Esophagus muscularis mucosa (tissue), 4 donors: Measurements from ENCODE around the gene CHORDC1. TPM values are rescaled to one million over a fixed set of nuclear protein-coding genes. Genes with fewer than 3 reads are reported as not detected.
"Not testable (repeated sequence)": the region's sequence is repeated elsewhere in the genome, so short reads cannot be mapped to it uniquely, and the experiment has no call there.

Experiments used
- DNase-seq: peaks from one replicate; pipeline ENCODE4 v3.0.0-alpha.2; 2017; ENCODE audit errors: extremely low spot score
- H3K27ac ChIP-seq, 4 donors: fragments of 200-600 bp; sonication (generic); replicated peaks in 1 of 4; 1 replicate in 3 of 4; 2 replicates in 1 of 4; pipeline ENCODE4 v1.5.1; 2016 to 2019; ENCODE audit warnings: mild to moderate bottlenecking in 1 of 4
- H3K27me3 ChIP-seq, 4 donors: fragments of 200-600 bp; sonication (generic); one replicate each; pipeline versions ENCODE4 v1.5.1 to v1.6.0; 2016 to 2019
- H3K36me3 ChIP-seq, 4 donors: fragments of 200-600 bp; sonication (generic); one replicate each; pipeline ENCODE4 v1.5.1; 2016 to 2019
- H3K4me1 ChIP-seq, 4 donors: fragments of 200-600 bp; sonication (generic); one replicate each; pipeline ENCODE4 v1.5.1; 2016 to 2019
- H3K4me3 ChIP-seq, 4 donors: fragments of 200-600 bp; sonication (generic); 1 replicate in 2 of 4; 2 replicates in 2 of 4; pipeline ENCODE4 v1.5.1; 2016 to 2019; ENCODE audit warnings: mild to moderate bottlenecking in 4 of 4, moderate library complexity in 1 of 4
- H3K9me3 ChIP-seq, 4 donors: fragments of 200-600 bp; sonication (generic); 1 replicate in 3 of 4; 2 replicates in 1 of 4; pipeline ENCODE4 v1.5.1; 2016 to 2019
- CTCF ChIP-seq, 3 experiments: fragments of 200-600 bp in 2 of 3; fragments of 450-650 bp in 1 of 3; sonication (generic) in 2 of 3; IDR thresholded peaks; one replicate each; pipeline ENCODE4 v1.5.1; 2017 to 2019; ENCODE audit warnings: antibody characterized with exemption in 3 of 3, mild to moderate bottlenecking in 2 of 3, moderate library complexity in 1 of 3
- EP300 ChIP-seq: sonication (generic); formaldehyde crosslinking; IDR thresholded peaks from one replicate; pipeline ENCODE4 v1.6.1; 2017; ENCODE audit warnings: antibody characterized with exemption
- POLR2A ChIP-seq: fragments of 450-650 bp; IDR thresholded peaks from one replicate; pipeline ENCODE4 v1.6.1; 2017; ENCODE audit warnings: antibody characterized with exemption, moderate library complexity, mild to moderate bottlenecking, low read depth
- POLR2AphosphoS5 ChIP-seq, 2 donors: sonication (generic); formaldehyde crosslinking; IDR thresholded peaks; one replicate each; pipeline ENCODE4 v1.6.1; 2017; ENCODE audit warnings: antibody characterized with exemption in 2 of 2
- WGBS: methylation state at CpG from one replicate; pipeline ENCODE4 v1.1.5; 2018; 5-methylcytosine and 5-hydroxymethylcytosine counted together
- intact Hi-C: fragments of 100-400 bp; cut with DNase I; formaldehyde crosslinking; loops from one replicate; pipeline ENCODE4 v1.15.1; 2023
- total RNA-seq, 4 donors: library from RNA; depleted of rRNA; stranded (reverse); fragments of >200 nt; gene quantifications; one replicate each; pipeline versions ENCODE4 v1.1.0 to v1.2.1, GENCODE V29; 2016

Gene CHORDC1
- total RNA-seq, 4 donors from 2014 or later = 37.6 to 71.8 (median 45.4) TPM

GRCh38 chr11:90176069-90176468, 46.8 kb downstream of the CHORDC1 start:
- no peaks in the 10 kb centered on the region for H3K27me3 ChIP-seq
- DNase-seq = no peak
- intact Hi-C loops = no loop called here
- WGBS = 100% methylated on average over 1 of the region's 1 CpG
- no peak overlapping the region for H3K4me3 ChIP-seq
- H3K36me3 ChIP-seq = peaks cover 0 to 6% (median 0%) of the 10 kb centered on the region in 4 donors
- no peak overlapping the region for H3K27ac ChIP-seq
- no peaks in the 10 kb centered on the region for H3K9me3 ChIP-seq
- no peaks in the 10 kb centered on the region for H3K4me1 ChIP-seq
- TF ChIP-seq CTCF (IDR thresholded peaks at IDR 0.05) (no peak), POLR2A (no peak), EP300 (no peak), POLR2AphosphoS5 (IDR thresholded peaks at IDR 0.05) (no peak)

GRCh38 chr11:90171359-90171758, 51.5 kb downstream of the CHORDC1 start:
- TF ChIP-seq POLR2AphosphoS5 (IDR thresholded peaks at IDR 0.05) (no peak), CTCF (IDR thresholded peaks at IDR 0.05) (no peak), POLR2A (no peak), EP300 (no peak)
- Histone ChIP-seq H3K27ac (no peak overlapping the region), H3K4me1 (no peaks in the 10 kb centered on the region), H3K9me3 (no peaks in the 10 kb centered on the region), H3K4me3 (no peak overlapping the region), H3K27me3 (no peaks in the 10 kb centered on the region), H3K36me3 (peaks cover 0 to 9% (median 0%) of the 10 kb centered on the region in 4 donors)
- DNase-seq = no peak
- intact Hi-C loops = no loop called here

GRCh38 chr11:90168571-90168970, 54.3 kb downstream of the CHORDC1 start:
- Histone ChIP-seq H3K36me3 (peaks cover 0 to 3% (median 0%) of the 10 kb centered on the region in 4 donors), H3K27me3 (no peaks in the 10 kb centered on the region), H3K4me1 (no peaks in the 10 kb centered on the region), H3K27ac (no peak overlapping the region), H3K4me3 (no peak overlapping the region), H3K9me3 (no peaks in the 10 kb centered on the region)
- DNase-seq = no peak
- 93% methylated on average over 3 of the region's 3 CpGs for WGBS
- intact Hi-C loops = no loop called here
- TF ChIP-seq POLR2A (no peak), EP300 (no peak), CTCF (IDR thresholded peaks at IDR 0.05) (no peak), POLR2AphosphoS5 (IDR thresholded peaks at IDR 0.05) (no peak)

- DNase-seq, H3K27me3 ChIP-seq, H3K4me1 ChIP-seq, intact Hi-C loops, H3K36me3 ChIP-seq, H3K4me3 ChIP-seq, H3K9me3 ChIP-seq, H3K27ac ChIP-seq: not testable (repeated sequence)
- 91% methylated on average over 7 of the region's 8 CpGs for WGBS
These were observed 55.1 kb downstream of the CHORDC1 start for GRCh38 chr11:90167704-90168103.

- H3K36me3 ChIP-seq, intact Hi-C loops, DNase-seq, H3K4me3 ChIP-seq, H3K27ac ChIP-seq, H3K9me3 ChIP-seq, H3K4me1 ChIP-seq, H3K27me3 ChIP-seq: not testable (repeated sequence)
- 94% methylated on average over 27 of the region's 49 CpGs for WGBS
These were observed 55.8 kb downstream of the CHORDC1 start for GRCh38 chr11:90166982-90167573.

Other genes with a start within 250 kb of the CHORDC1 start
- not detected for gene TRIM49C, start 191.9 kb downstream of the CHORDC1 start, total RNA-seq
- not detected for gene UBTFL1, start 137.1 kb downstream of the CHORDC1 start, total RNA-seq
- gene NAALAD2, start 88.4 kb downstream of the CHORDC1 start, total RNA-seq = 1 to 10 TPM in 2 of 4 donors, under 1 TPM in 2; 0.78 to 3.3 (median 1.1) TPM